PC-9 (cell line): ENCODE measurements around the gene ERC1. TPM values are rescaled to one million over a fixed set of nuclear protein-coding genes. Genes with fewer than 3 reads are reported as not detected.

Source experiments
- BruUV-seq: library from RNA; stranded (reverse); fragments of 400-500 nt; replicated peaks from 2 replicates; lab custom pipeline; 2021; lab: Mats Ljungman, UMichigan
- CTCF ChIA-PET: fragments of 300-600 bp; sonication (Branson Sonifier 250); formaldehyde crosslinking; loops from one replicate; lab custom pipeline; 2022; ENCODE audit warnings: antibody characterized with exemption; lab: Charles Lee
- POLR2A ChIA-PET: fragments of 300-600 bp; sonication (Branson Sonifier 250); formaldehyde crosslinking; loops from one replicate; lab custom pipeline; 2022; ENCODE audit warnings: antibody characterized with exemption; ENCODE audit not compliant: unreplicated experiment; lab: Charles Lee
- DNase-seq, 2 experiments: peaks; one replicate each; pipeline versions ENCODE4 v3.0.0 to v3.0.0-alpha.2; 2015 to 2022; ENCODE audit warnings: mixed read lengths in 1 of 2
- H2AFZ ChIP-seq: fragments of 200-600 bp; sonication (generic); 2 replicates; pipeline ENCODE4 v1.8.1; 2017; ENCODE audit warnings: antibody characterized with exemption
- H3F3A ChIP-seq: fragments of 200-600 bp; sonication (generic); 2 replicates; pipeline ENCODE4 v1.8.1; 2017; ENCODE audit warnings: antibody characterized with exemption, mild to moderate bottlenecking, low read depth; ENCODE audit not compliant: insufficient read depth
- H3K27ac ChIP-seq: fragments of 200-600 bp; sonication (generic); 2 replicates; pipeline ENCODE4 v1.6.1; 2016; ENCODE audit warnings: mixed run types
- H3K27me3 ChIP-seq: fragments of 200-600 bp; sonication (generic); 2 replicates; pipeline ENCODE4 v1.6.1; 2016; ENCODE audit warnings: low read depth, mixed run types; ENCODE audit not compliant: insufficient read depth
- H3K36me3 ChIP-seq: fragments of 200-600 bp; sonication (generic); 2 replicates; pipeline ENCODE4 v1.6.1; 2016; ENCODE audit warnings: low read depth, mixed run types
- H3K4me1 ChIP-seq: fragments of 200-600 bp; sonication (generic); replicated peaks from 2 replicates; pipeline ENCODE4 v1.6.1; 2016; ENCODE audit warnings: mixed run types; ENCODE audit not compliant: insufficient read depth
- H3K4me2 ChIP-seq: fragments of 200-600 bp; sonication (generic); 2 replicates; pipeline ENCODE4 v1.6.1; 2017; ENCODE audit warnings: mixed run types
- H3K4me3 ChIP-seq: fragments of 200-600 bp; sonication (generic); 2 replicates; pipeline ENCODE4 v1.6.1; 2016; ENCODE audit warnings: mixed run types
- H3K79me2 ChIP-seq: fragments of 200-600 bp; sonication (generic); 2 replicates; pipeline ENCODE4 v1.6.1; 2017; ENCODE audit warnings: low read depth, mixed run types
- H3K9me2 ChIP-seq: fragments of 200-600 bp; sonication (generic); 2 replicates; pipeline ENCODE4 v1.8.1; 2017; ENCODE audit warnings: mild to moderate bottlenecking; ENCODE audit not compliant: insufficient read depth
- H3K9me3 ChIP-seq: fragments of 200-600 bp; sonication (generic); 2 replicates; pipeline ENCODE4 v1.8.1; 2016; ENCODE audit warnings: low read depth; ENCODE audit not compliant: insufficient read depth
- H4K20me1 ChIP-seq: fragments of 200-600 bp; sonication (generic); 2 replicates; pipeline ENCODE4 v1.8.1; 2017; ENCODE audit not compliant: insufficient read depth
- EZH2 ChIP-seq: fragments of 200-600 bp; sonication (generic); IDR thresholded peaks from 2 replicates; pipeline ENCODE4 v1.8.0; 2017; ENCODE audit warnings: antibody characterized with exemption, low read depth
- intact Hi-C: fragments of 100-400 bp; cut with micrococcal nuclease; formaldehyde crosslinking; loops from one replicate; pipeline ENCODE4 v1.10.0; 2022; ENCODE audit not compliant: unreplicated experiment
- total RNA-seq: library from RNA; stranded (reverse); gene quantifications from 2 replicates; pipeline ENCODE4 v1.2.3, GENCODE V29; 2021
- TF ChIP-seq, protein P1 (sequence below): fragments of 200-600 bp; sonication (generic); conservative IDR thresholded peaks from 2 replicates; pipeline ENCODE4 v1.6.1; 2017; ENCODE audit warnings: mixed run types, antibody characterized with exemption, mild to moderate bottlenecking, moderate library complexity

Gene ERC1
- total RNA-seq, 1 experiment from 2014 or later, result 52.0 TPM

- Histone ChIP-seq H3K4me3 (no peak overlapping the region), H3K27me3 (no peaks in the 10 kb centered on the region), H4K20me1 (no peaks in the 10 kb centered on the region), H2AFZ (no peak overlapping the region), H3K9me2 (no peaks in the 10 kb centered on the region), H3K79me2 (no peaks in the 10 kb centered on the region), H3K9me3 (no peaks in the 10 kb centered on the region; the same call in 1 of the 2 replicates), H3K27ac (no peak overlapping the region), H3F3A (no peaks in the 10 kb centered on the region), H3K36me3 (no peaks in the 10 kb centered on the region), H3K4me2 (no peak overlapping the region), H3K4me1 (no peaks in the 10 kb centered on the region)
- ChIA-PET POLR2A (no interaction called here), CTCF (no interaction called here)
- intact Hi-C loops, result no loop called here
- no peak for DNase-seq
- no TSS peak for BruUV-seq
- TF ChIP-seq, protein P1, sequence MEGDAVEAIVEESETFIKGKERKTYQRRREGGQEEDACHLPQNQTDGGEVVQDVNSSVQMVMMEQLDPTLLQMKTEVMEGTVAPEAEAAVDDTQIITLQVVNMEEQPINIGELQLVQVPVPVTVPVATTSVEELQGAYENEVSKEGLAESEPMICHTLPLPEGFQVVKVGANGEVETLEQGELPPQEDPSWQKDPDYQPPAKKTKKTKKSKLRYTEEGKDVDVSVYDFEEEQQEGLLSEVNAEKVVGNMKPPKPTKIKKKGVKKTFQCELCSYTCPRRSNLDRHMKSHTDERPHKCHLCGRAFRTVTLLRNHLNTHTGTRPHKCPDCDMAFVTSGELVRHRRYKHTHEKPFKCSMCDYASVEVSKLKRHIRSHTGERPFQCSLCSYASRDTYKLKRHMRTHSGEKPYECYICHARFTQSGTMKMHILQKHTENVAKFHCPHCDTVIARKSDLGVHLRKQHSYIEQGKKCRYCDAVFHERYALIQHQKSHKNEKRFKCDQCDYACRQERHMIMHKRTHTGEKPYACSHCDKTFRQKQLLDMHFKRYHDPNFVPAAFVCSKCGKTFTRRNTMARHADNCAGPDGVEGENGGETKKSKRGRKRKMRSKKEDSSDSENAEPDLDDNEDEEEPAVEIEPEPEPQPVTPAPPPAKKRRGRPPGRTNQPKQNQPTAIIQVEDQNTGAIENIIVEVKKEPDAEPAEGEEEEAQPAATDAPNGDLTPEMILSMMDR, result no peak
- TF ChIP-seq EZH2, result no peak
These were observed 309.4 kb downstream of the ERC1 start for GRCh38 chr12:1300460-1300859.

- TF ChIP-seq, protein P1, result no peak
- no peak for TF ChIP-seq EZH2
- ChIA-PET POLR2A (no interaction called here), CTCF (no interaction called here)
- Histone ChIP-seq H3K27me3 (no peaks in the 10 kb centered on the region), H2AFZ (no peak overlapping the region), H3K4me3 (no peak overlapping the region), H3K27ac (no peak overlapping the region), H3K79me2 (no peaks in the 10 kb centered on the region), H3F3A (no peaks in the 10 kb centered on the region), H3K36me3 (no peaks in the 10 kb centered on the region), H3K4me1 (no peaks in the 10 kb centered on the region), H3K4me2 (no peak overlapping the region), H3K9me2 (no peaks in the 10 kb centered on the region), H4K20me1 (no peaks in the 10 kb centered on the region), H3K9me3 (no peaks in the 10 kb centered on the region; the same call in 1 of the 2 replicates)
- BruUV-seq, result no TSS peak
- no peak for DNase-seq
- intact Hi-C loops, result no loop called here
These were observed 311.3 kb downstream of the ERC1 start for GRCh38 chr12:1302201-1302870.

- H3K9me3 ChIP-seq, result no peaks in the 10 kb centered on the region; the same call in 1 of the 2 replicates
- no peaks in the 10 kb centered on the region for H3F3A ChIP-seq
- no peak overlapping the region for H3K4me2 ChIP-seq
- no peak overlapping the region for H3K27ac ChIP-seq
- H3K4me1 ChIP-seq, result no peaks in the 10 kb centered on the region
- intact Hi-C loops, result no loop called here
- POLR2A ChIA-PET, result interaction anchor here (0.7 kb wide), 1 partner anchor 181 kb away, joined by 5 read pairs; no protein-coding TSS in a partner anchor
- H3K27me3 ChIP-seq, result no peaks in the 10 kb centered on the region
- TF ChIP-seq, protein P1, result no peak
- TF ChIP-seq EZH2, result no peak
- no peaks in the 10 kb centered on the region for H3K79me2 ChIP-seq
- no peaks in the 10 kb centered on the region for H4K20me1 ChIP-seq
- no TSS peak for BruUV-seq
- no peak overlapping the region for H3K4me3 ChIP-seq
- H2AFZ ChIP-seq, result no peak overlapping the region
- H3K9me2 ChIP-seq, result no peaks in the 10 kb centered on the region
- CTCF ChIA-PET, result no interaction called here
- no peak for DNase-seq
- H3K36me3 ChIP-seq, result no peaks in the 10 kb centered on the region
These were observed 314.0 kb downstream of the ERC1 start for GRCh38 chr12:1305063-1305434.
